NT2/D1 (cell line): Measurements from ENCODE around the gene RAPH1.

Experiments used
- SUZ12 ChIP-seq: IDR thresholded peaks from 2 replicates; pipeline ENCODE4 v1.6.1; 2011; ENCODE audit not compliant: insufficient read length, insufficient read depth; ENCODE audit errors: extremely low read depth
- YY1 ChIP-seq: IDR thresholded peaks from 2 replicates; pipeline ENCODE4 v1.6.1; 2011; ENCODE audit not compliant: insufficient read length, insufficient read depth
- ZNF274 ChIP-seq: IDR thresholded peaks from 2 replicates; pipeline ENCODE4 v1.6.1; 2011; ENCODE audit warnings: mild to moderate bottlenecking, low read depth, low read length

GRCh38 chr2:203500297-203500696 is 34.8 kb downstream of the RAPH1 start:
- no peak for TF ChIP-seq SUZ12
- TF ChIP-seq YY1, result no peak
- no peak for TF ChIP-seq ZNF274
